Measurements from ENCODE around the gene FAM171A2.
A peak's percentile ranks its signal among the peaks of the same experiment; 100 is the strongest.
"Not testable (repeated sequence)": the region's sequence is repeated elsewhere in the genome, so short reads cannot be mapped to it uniquely, and the experiment has no call there.

Gene FAM171A2

DNA sequence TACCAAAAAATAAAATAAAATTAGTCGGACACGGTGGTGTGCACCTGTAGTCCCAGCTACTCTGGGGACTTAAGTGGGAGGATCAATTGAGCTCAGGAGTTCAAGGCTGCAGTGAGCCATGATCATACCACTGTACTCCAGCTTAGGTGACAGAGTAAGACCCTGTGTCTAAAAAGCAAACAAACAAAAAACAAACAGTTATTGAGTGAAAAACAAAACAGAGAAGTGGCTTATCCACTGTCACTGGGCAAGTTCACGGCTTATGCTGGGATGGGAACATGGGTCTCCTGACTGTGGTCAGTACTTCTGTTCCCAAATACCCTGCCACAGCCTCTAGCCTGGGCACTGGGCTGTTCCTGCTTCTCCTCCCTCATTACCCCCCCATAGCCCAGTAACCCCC, 28.1 kb downstream of the FAM171A2 start:
- Mint-ChIP-seq H3K27ac (no peak overlapping the region), H3K4me3 (no peak overlapping the region), H3K4me1 (peaks cover 9% of the 10 kb centered on the region), H3K9me3 (no peaks in the 10 kb centered on the region), H3K27me3 (peaks cover 31% of the 10 kb centered on the region), H3K36me3 (no peaks in the 10 kb centered on the region)
- no peak for DNase-seq
- CTCF ChIA-PET, result interaction anchor here (1.0 to 1.6 kb wide), 4 partner anchors 15 to 132 kb away, joined by 3 to 4 read pairs (median 3); no protein-coding TSS in a partner anchor

DNA sequence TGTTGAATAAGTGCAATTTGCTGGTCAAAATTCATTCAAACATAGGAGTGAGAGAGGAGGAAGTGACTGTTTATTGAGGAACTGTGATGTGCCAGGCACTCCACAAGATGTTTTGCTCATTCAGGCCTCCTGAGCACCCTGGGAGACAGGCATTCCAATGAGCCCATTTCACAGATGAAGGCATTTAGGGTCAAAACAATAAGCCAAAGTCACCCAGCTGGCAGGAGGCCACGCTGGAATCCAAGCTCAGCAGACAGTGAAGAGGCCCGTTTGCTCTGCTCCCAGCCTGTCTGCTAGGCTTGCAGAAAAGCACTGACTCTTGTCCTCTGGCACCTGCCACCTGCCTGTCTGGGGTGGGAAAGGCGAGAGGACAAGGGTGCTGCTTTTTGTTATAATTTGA, 28.9 kb downstream of the FAM171A2 start:
- Mint-ChIP-seq H3K4me1 (peaks cover 9% of the 10 kb centered on the region), H3K27me3 (peaks cover 31% of the 10 kb centered on the region), H3K9me3 (no peaks in the 10 kb centered on the region), H3K27ac (no peak overlapping the region), H3K36me3 (no peaks in the 10 kb centered on the region), H3K4me3 (no peak overlapping the region)
- DNase-seq, result no peak
- CTCF ChIA-PET, result interaction anchor here (1.0 to 2.0 kb wide), 5 partner anchors 15 to 131 kb away, joined by 3 to 9 read pairs (median 3); no protein-coding TSS in a partner anchor

DNA sequence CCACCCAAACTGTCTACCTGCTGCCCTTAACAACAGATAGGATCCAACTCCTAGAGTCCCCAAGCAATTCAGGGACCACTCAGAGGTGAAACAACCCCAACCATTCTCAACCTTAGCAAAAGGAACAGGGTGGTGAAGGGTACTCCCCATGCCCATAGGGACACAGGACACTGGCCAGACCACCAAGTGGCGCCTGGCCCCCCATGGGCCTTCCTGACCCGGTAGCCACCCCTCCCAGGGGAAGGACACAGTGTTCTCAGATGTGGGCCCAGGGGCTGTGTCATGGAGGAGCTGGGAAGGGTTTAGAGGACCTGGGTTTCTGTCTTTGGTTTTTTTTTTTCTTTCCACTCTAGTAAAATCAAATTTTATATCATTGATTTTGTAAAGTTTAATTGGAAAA, 29.3 kb downstream of the FAM171A2 start:
- Mint-ChIP-seq H3K27ac (peak overlapping the region; percentile 9), H3K4me3 (no peak overlapping the region), H3K9me3 (no peaks in the 10 kb centered on the region), H3K36me3 (no peaks in the 10 kb centered on the region), H3K27me3 (peaks cover 31% of the 10 kb centered on the region), H3K4me1 (peaks cover 9% of the 10 kb centered on the region)
- CTCF ChIA-PET, result interaction anchor here (1.2 to 2.0 kb wide), 4 partner anchors 20 to 130 kb away, joined by 3 to 9 read pairs (median 4); no protein-coding TSS in a partner anchor
- no peak for DNase-seq

DNA sequence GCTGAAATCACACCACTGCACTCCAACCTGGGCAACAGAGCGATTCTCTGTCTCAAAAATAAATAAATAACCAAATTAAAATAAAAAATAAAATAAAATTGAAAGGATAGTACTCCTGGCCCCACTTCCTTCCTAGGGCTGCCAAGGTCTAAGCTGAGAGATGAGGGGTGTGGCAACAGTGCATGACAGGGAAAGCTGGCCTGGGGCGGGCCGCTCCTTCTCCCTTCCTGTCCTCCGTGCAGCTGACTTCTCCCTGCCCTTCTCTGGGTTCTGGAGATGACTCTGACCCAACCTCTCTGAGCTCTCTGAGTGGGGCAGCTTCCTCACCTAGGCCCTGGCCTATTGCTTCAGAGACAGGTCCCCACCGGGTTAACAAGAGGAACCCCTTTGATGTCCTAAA, 30.3 kb downstream of the FAM171A2 start:
- H3K4me1 Mint-ChIP-seq, result peaks cover 9% of the 10 kb centered on the region
- no peak for DNase-seq
- CTCF ChIA-PET, result interaction anchor here (1.0 to 2.0 kb wide), 3 partner anchors 12 to 124 kb away, joined by 3 to 9 read pairs (median 4); partner anchors contain the start of gene GRN

GRCh38 chr17:44331249-44331760, 32.3 kb downstream of the FAM171A2 start:
- DNase-seq, result peak; percentile 84
- Mint-ChIP-seq H3K9me3 (no peaks in the 10 kb centered on the region), H3K36me3 (no peaks in the 10 kb centered on the region), H3K4me1 (peaks cover 19% of the 10 kb centered on the region), H3K27ac (no peak overlapping the region), H3K27me3 (peaks cover 19% of the 10 kb centered on the region), H3K4me3 (no peak overlapping the region)
- CTCF ChIA-PET, result interaction anchor here (0.6 to 4.4 kb wide), 24 partner anchors 9 to 287 kb away, joined by 3 to 47 read pairs (median 4); partner anchors contain the start of genes GRN, ITGA2B and TMUB2

More for the DNA sequence above, 30.3 kb downstream of the FAM171A2 start:
- Mint-ChIP-seq H3K36me3 (no peaks in the 10 kb centered on the region), H3K9me3 (no peaks in the 10 kb centered on the region), H3K27me3 (peaks cover 26% of the 10 kb centered on the region), H3K4me3 (no peak overlapping the region), H3K27ac (no peak overlapping the region)

- H3K27ac Mint-ChIP-seq, H3K9me3 Mint-ChIP-seq, H3K36me3 Mint-ChIP-seq, DNase-seq, H3K4me3 Mint-ChIP-seq: not testable (repeated sequence)
- Mint-ChIP-seq H3K4me1 (peaks cover 24% of the 10 kb centered on the region), H3K27me3 (peaks cover 10% of the 10 kb centered on the region)
- CTCF ChIA-PET, result interaction anchor here (0.6 to 4.4 kb wide), 19 partner anchors 8 to 192 kb away, joined by 3 to 47 read pairs (median 4); partner anchors contain the start of genes GRN, ITGA2B and TMUB2
These were observed 33.4 kb downstream of the FAM171A2 start for GRCh38 chr17:44330263-44330662.

DNA sequence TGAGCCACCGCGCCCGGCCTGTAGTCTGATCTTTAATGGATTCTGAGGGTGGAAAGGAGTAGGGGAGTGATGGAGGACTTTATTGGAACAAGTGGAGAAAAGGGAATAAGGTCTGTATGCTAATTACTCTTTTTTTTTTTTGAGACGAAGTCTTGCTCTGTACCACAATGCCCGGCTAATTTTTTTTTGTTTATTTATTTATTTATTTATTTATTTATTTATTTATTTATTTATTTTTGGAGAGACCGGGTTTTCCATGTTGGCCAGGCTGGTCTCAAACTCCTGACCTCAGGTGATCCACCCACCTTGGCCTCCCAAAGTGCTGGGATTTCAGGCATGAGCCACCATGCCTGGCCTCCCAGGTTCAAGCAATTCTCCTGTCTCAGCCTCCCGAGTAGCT, 34.1 kb downstream of the FAM171A2 start:
- H3K27ac Mint-ChIP-seq, H3K9me3 Mint-ChIP-seq, H3K4me3 Mint-ChIP-seq, H3K36me3 Mint-ChIP-seq, H3K27me3 Mint-ChIP-seq, DNase-seq: not testable (repeated sequence)
- H3K4me1 Mint-ChIP-seq, result peaks cover 24% of the 10 kb centered on the region
- CTCF ChIA-PET, result interaction anchor here (0.6 to 4.4 kb wide), 6 partner anchors 9 to 145 kb away, joined by 3 to 47 read pairs (median 17); partner anchors contain the start of genes GRN and TMUB2

DNA sequence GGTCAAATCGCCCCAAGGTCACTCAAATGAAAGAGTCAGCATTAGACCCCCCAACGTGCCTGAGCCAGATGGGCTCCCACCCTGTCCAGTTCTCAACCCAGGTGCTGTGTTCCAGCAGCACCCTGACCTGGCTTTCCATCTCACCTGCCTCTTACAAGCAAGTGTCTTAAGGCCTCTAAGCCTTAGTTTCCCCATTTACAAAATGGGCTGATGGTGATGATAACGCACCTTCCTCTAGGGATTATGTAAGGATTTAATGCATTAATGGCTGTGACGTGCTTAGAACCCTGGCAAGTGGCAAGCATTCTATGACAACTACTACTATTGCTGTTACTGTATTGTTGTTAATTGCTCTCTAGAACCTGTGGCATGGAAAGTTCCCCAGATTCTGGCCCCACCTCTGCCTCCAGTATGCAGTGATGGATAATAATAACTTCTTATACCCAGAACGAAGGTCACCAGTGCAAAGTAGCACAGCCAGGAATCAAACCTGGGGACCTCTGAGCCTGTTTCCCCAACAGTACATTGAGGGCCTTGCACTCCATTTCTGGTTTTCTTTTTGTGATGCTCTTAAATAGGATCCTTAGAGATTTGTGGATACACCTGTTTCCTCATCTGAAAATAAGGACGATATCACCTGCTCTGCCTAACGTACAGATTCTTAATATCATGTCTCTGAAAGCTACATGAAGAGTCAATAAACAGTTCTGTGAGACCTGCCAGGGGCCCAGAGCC, 35.8 kb downstream of the FAM171A2 start:
- Mint-ChIP-seq H3K27me3 (peaks cover 5% of the 10 kb centered on the region), H3K4me1 (peaks cover 34% of the 10 kb centered on the region), H3K27ac (peak overlapping the region; percentile 80), H3K4me3 (no peak overlapping the region), H3K9me3 (no peaks in the 10 kb centered on the region), H3K36me3 (no peaks in the 10 kb centered on the region)
- no peak for DNase-seq
- CTCF ChIA-PET, result interaction anchor here (0.9 to 4.4 kb wide), 4 partner anchors 17 to 126 kb away, joined by 3 to 16 read pairs (median 8); partner anchors contain the start of gene GRN

- H3K27me3 Mint-ChIP-seq, result peaks cover 5% of the 10 kb centered on the region
- peak; percentile 97 for DNase-seq
- no peaks in the 10 kb centered on the region for H3K36me3 Mint-ChIP-seq
- peak overlapping the region; percentile 65 for H3K4me3 Mint-ChIP-seq
- H3K27ac Mint-ChIP-seq, result peak overlapping the region; percentile 89
- no peaks in the 10 kb centered on the region for H3K9me3 Mint-ChIP-seq
- CTCF ChIA-PET, result interaction anchor here (1.1 to 1.4 kb wide), 2 partner anchors 117 to 123 kb away, joined by 3 to 13 read pairs; no protein-coding TSS in a partner anchor
- peaks cover 41% of the 10 kb centered on the region for H3K4me1 Mint-ChIP-seq
These were observed 36.7 kb downstream of the FAM171A2 start for GRCh38 chr17:44326861-44327444.

GRCh38 chr17:44324571-44325275, 38.9 kb downstream of the FAM171A2 start, which contains the start of gene SLC25A39:
TSS of gene SLC25A39 (minus strand) at chr17:44324823. CDS start at chr17:44323562, 1,261 bp downstream.
- CTCF ChIA-PET, result interaction anchor here (0.9 to 4.6 kb wide), 2 partner anchors 108 to 115 kb away, joined by 3 to 30 read pairs; no protein-coding TSS in a partner anchor
- H3K27ac Mint-ChIP-seq, result peak within 1 kb of the TSS; percentile 99
- no peaks in the 10 kb centered on the region for H3K36me3 Mint-ChIP-seq
- peak within 1 kb of the TSS; percentile 87 for H3K4me3 Mint-ChIP-seq
- no peaks in the 10 kb centered on the region for H3K9me3 Mint-ChIP-seq
- H3K27me3 Mint-ChIP-seq, result no peaks in the 10 kb centered on the region
- peaks cover 35% of the 10 kb centered on the region for H3K4me1 Mint-ChIP-seq
- peak; percentile 93 for DNase-seq

- peak overlapping the region; percentile 84 for H3K4me3 Mint-ChIP-seq
- peak overlapping the region; percentile 76 for H3K27ac Mint-ChIP-seq
- peaks cover 35% of the 10 kb centered on the region for H3K4me1 Mint-ChIP-seq
- no peaks in the 10 kb centered on the region for H3K27me3 Mint-ChIP-seq
- no peak for DNase-seq
- H3K36me3 Mint-ChIP-seq, result peaks cover 6% of the 10 kb centered on the region
- no peaks in the 10 kb centered on the region for H3K9me3 Mint-ChIP-seq
- CTCF ChIA-PET, result interaction anchor here (4.6 kb wide), 1 partner anchor 114 kb away, joined by 30 read pairs; no protein-coding TSS in a partner anchor
These were observed 39.5 kb downstream of the FAM171A2 start for GRCh38 chr17:44324092-44324570.

- H3K4me1 Mint-ChIP-seq, result peaks cover 35% of the 10 kb centered on the region
- DNase-seq, result no peak
- CTCF ChIA-PET, result interaction anchor here (1.3 to 4.6 kb wide), 2 partner anchors 7 to 114 kb away, joined by 5 to 30 read pairs; no protein-coding TSS in a partner anchor
- peak overlapping the region; percentile 76 for H3K27ac Mint-ChIP-seq
- H3K27me3 Mint-ChIP-seq, result peaks cover 1% of the 10 kb centered on the region
- no peaks in the 10 kb centered on the region for H3K9me3 Mint-ChIP-seq
- H3K36me3 Mint-ChIP-seq, result peaks cover 6% of the 10 kb centered on the region
- H3K4me3 Mint-ChIP-seq, result peak overlapping the region; percentile 84
These were observed 40.1 kb downstream of the FAM171A2 start for GRCh38 chr17:44323359-44324091.
